HG02623 (cell line): ENCODE measurements around the gene UQCR11.
"Not testable (repeated sequence)": the region's sequence is repeated elsewhere in the genome, so short reads cannot be mapped to it uniquely, and the experiment has no call there.

Experiments used
- ATAC-seq: cut with Tn5 transposase; IDR thresholded peaks from one replicate; pipeline ENCODE4 v1.9.1; 2021; ENCODE audit warnings: moderate library complexity; ENCODE audit not compliant: unreplicated experiment

The UQCR11 gene

GRCh38 chr19:1605236-1606137 is at the start of gene UQCR11:
Gene UQCR11, minus strand, starts transcription at chr19:1605462. Its CDS starts 53 bp downstream, at chr19:1605409.
- peak; percentile 83 for ATAC-seq

GRCh38 chr19:1654178-1654792 is 49.0 kb upstream of the UQCR11 start:
- ATAC-seq = no peak

GRCh38 chr19:1653300-1653628 is 48.0 kb upstream of the UQCR11 start:
- no peak for ATAC-seq

- ATAC-seq = peak; percentile 65
Observed at GRCh38 chr19:1652471-1653299, 47.4 kb upstream of the UQCR11 start, which contains the start of gene TCF3. Gene TCF3, minus strand, starts transcription at chr19:1652615. Its CDS starts 2,367 bp downstream, at chr19:1650248.

GRCh38 chr19:1651568-1652291 is 46.5 kb upstream of the UQCR11 start:
- no peak for ATAC-seq

- no peak for ATAC-seq
Observed at GRCh38 chr19:1650650-1651567, 45.6 kb upstream of the UQCR11 start.

- no peak for ATAC-seq
Observed at GRCh38 chr19:1649706-1650649, 44.7 kb upstream of the UQCR11 start.

- no peak for ATAC-seq
Observed at GRCh38 chr19:1648920-1649541, 43.8 kb upstream of the UQCR11 start.

DNA sequence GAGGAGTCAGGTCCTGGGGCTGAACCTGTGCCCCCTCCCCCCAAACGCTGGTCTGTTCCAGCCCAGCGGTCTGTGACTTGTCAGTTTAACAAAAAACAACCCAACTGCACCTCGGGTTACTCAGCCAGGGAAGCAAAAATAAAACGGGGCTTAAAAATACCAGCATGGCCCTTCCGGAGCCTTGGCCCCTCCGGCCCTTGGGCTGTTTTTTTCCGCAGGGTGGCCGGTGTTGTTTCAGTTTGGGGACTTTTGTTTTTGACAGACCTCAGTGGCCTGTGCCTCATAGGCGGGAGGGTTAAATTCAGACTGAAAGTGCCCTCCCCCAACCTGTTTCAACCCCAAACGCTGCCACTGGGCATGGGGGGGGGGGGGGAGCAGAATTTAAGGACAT is 43.2 kb upstream of the UQCR11 start:
- no peak for ATAC-seq

DNA sequence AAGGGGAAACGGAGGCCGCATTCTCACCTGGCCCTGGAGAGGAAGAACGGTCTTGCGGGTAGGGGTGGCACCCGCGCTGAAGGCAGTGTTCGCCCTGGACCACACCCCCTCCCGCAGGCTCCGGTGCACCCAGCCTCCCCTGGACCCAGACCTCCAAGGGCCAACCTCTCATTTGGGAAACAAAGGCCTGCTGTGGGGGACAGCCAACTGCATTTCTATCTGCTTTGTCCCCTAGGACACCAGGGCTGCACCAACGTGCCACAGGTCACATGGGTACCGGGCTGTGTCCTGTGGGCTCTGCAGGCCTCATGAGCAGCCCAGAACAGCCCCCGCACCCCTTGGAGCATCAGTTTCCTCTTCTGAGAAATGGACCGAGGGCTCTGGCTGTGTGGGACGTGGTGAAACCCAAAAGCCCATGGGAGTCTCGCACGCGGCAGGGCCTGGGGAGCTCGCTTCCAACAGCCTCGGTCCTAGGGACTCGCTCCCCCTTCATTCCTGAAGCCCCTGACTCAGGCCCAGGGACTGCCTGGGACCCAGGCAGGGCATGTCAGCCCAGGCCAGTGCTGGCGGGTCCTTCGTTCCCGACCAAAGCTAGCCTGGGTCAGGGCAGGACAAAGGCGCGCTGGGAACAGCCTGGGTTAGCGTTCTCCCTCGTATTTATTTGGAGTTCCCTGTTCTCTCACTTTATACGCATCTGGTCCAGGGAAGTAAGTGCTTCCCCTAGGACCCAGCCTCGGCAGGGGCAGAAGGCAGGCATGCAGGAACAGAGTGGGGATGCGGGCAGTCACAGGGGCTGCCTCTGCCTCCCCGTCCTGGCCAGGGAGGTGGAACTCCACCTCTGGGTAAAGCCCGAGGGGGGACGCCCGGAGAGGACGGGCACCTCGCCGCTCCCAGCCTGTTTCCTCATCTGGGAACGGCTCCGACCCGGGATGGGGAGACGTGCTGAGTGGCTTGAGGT is 42.5 kb upstream of the UQCR11 start:
- ATAC-seq = no peak

- no peak for ATAC-seq
Observed at GRCh38 chr19:1646659-1647453, 41.6 kb upstream of the UQCR11 start.

DNA sequence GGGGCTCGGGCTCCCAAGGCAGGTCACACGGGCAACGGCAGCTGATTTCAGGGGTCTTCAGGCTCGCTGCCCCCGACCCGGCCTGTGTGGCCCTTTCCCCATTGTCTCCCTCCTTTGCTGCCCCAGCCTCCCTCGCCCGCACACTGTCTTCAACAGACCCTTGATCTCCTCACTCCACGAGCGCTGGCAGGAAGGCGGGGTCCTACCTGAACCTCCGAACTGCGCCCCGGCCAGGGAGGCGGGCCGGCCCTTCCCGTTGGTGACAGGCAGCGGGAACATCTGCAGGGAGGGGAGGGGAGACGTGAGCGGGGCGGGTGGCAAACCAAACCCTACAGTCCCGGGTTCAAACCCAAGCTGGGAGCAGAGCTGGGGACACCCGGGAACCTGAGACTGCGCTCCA is 40.9 kb upstream of the UQCR11 start:
- no peak for ATAC-seq

GRCh38 chr19:1645299-1645698 is 40.0 kb upstream of the UQCR11 start:
- no peak for ATAC-seq

GRCh38 chr19:1644070-1644469 is 38.8 kb upstream of the UQCR11 start:
- ATAC-seq = no peak

GRCh38 chr19:1640893-1641448 is 35.7 kb upstream of the UQCR11 start:
- not testable (repeated sequence) for ATAC-seq
